ENCODE results near the gene F11. TPM values are rescaled to one million over a fixed set of nuclear protein-coding genes. Genes with fewer than 3 reads are reported as not detected.

F11 gene
- not detected for total RNA-seq
- not detected for polyA plus RNA-seq
- long read RNA-seq, donor 1 = 0 reads
- long read RNA-seq, donor 2 = 0 reads
- long read RNA-seq, donor 3 = 0 reads
- long read RNA-seq, donor 4 = 0 reads
- long read RNA-seq, donor 5 = 0 reads
- long read RNA-seq, donor 6 = 0 reads
- long read RNA-seq, donor 7 = 0 reads
- long read RNA-seq, donor 8 = 0 reads
- long read RNA-seq, donor 9 = 0 reads
- long read RNA-seq, donor 10 = 0 reads

DNA sequence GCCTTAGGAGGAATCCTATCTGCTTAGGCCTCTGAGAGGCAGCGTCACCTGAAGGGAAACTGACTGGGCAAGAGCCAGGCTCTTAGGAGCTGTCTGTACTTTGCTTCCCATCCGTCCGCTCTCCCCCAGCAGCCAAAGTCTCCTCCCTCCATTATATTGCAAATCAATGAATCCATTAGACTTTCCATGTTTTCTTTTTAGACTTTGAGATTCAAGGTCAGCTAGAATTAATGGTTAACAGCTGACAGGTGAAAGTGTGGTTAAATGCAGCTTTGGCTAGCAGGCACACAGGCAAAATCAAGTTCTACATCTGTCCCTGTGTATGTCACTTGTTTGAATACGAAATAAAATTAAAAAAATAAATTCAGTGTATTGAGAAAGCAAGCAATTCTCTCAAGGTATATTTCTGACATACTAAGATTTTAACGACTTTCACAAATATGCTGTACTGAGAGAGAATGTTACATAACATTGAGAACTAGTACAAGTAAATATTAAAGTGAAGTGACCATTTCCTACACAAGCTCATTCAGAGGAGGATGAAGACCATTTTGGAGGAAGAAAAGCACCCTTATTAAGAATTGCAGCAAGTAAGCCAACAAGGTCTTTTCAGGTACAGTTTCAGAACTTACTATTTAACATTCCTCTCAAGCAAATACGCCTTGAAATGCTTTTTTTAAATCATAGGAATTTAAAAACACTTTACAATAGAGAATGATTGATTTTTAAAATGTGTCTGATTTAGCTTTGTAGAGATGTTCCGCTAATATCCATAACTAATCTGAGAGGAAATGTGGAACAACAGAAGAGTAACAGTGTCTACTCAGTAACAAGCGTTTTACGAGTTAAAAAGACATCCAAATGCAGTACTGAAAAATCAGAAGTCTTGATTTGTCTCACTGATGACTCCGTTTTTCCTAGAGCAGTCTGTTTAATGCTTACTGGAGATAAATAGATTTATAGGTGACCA, at the start of gene F11:
TSS of gene F11 (plus strand) at position 507 of the 970 bp plus-strand sequence. CDS start 948 bp downstream, outside the sequence.
- no peak for DNase-seq (ENCODE audit: low read depth in 6 of 9, low spot score in 9 of 9)
- Histone ChIP-seq H3K4me1 (ENCODE audit: control insufficient read depth in 2 of 2, insufficient read depth in 2 of 2, low read length in 2 of 2) (no peaks in the 10 kb centered on the region), H3K4me3 (ENCODE audit: low read length in 2 of 2) (no peak within 1 kb of the TSS), H3K27ac (ENCODE audit: low read depth in 1 of 2, low read length in 1 of 2) (no peak within 1 kb of the TSS), H3K27me3 (ENCODE audit: control insufficient read depth in 2 of 2, insufficient read depth in 1 of 2, low read length in 1 of 2) (peaks cover 0 to 7% of the 10 kb centered on the region in 2 donors), H3K9me3 (ENCODE audit: control insufficient read depth in 2 of 2, insufficient read depth in 1 of 2, low read length in 1 of 2) (no peaks in the 10 kb centered on the region), H3K36me3 (ENCODE audit: control insufficient read depth in 2 of 2, insufficient read depth in 2 of 2, low read length in 1 of 2) (no peaks in the 10 kb centered on the region)
- WGBS = 67% methylated on average over 10 of the region's 10 CpGs

DNA sequence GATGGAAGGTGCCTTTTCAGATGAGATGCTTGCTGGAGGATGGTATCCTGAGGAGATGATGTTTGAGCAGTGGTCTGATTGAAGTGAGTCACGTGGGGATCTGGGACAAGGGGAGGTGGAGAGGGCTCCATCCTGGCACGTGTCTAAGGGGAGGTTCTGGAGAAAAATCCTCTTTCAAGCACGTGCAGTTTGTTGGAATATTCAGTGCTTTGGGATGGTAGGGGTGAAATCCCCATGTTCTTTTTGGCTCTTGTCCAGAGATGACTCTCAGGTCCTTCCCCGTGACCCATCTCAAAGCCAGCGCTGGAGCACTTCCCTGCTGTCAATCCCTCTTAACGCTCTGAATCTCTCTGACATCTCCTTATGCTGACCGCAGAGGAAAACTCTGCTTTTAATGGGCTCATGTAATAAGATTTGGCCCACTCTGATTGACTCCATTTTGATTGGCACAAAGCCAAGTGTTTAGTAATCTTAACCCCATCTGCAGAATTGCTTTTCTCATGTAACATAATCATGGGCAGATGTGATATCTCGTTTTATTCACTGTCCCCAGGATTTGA, 49.4 kb upstream of the F11 start:
- Histone ChIP-seq H3K27me3 (ENCODE audit: control insufficient read depth in 2 of 2, insufficient read depth in 1 of 2, low read length in 1 of 2) (no peaks in the 10 kb centered on the region), H3K36me3 (ENCODE audit: control insufficient read depth in 2 of 2, insufficient read depth in 2 of 2, low read length in 1 of 2) (no peaks in the 10 kb centered on the region), H3K4me1 (ENCODE audit: control insufficient read depth in 2 of 2, insufficient read depth in 2 of 2, low read length in 2 of 2) (no peaks in the 10 kb centered on the region), H3K9me3 (ENCODE audit: control insufficient read depth in 2 of 2, insufficient read depth in 1 of 2, low read length in 1 of 2) (no peaks in the 10 kb centered on the region), H3K27ac (ENCODE audit: low read depth in 1 of 2, low read length in 1 of 2) (no peak overlapping the region), H3K4me3 (ENCODE audit: low read length in 2 of 2) (no peak overlapping the region)
- WGBS = 82% methylated on average over 8 of the region's 8 CpGs
- DNase-seq (ENCODE audit: low read depth in 6 of 9, low spot score in 9 of 9) = peak in 1 of 9 donors; percentile 10

DNA sequence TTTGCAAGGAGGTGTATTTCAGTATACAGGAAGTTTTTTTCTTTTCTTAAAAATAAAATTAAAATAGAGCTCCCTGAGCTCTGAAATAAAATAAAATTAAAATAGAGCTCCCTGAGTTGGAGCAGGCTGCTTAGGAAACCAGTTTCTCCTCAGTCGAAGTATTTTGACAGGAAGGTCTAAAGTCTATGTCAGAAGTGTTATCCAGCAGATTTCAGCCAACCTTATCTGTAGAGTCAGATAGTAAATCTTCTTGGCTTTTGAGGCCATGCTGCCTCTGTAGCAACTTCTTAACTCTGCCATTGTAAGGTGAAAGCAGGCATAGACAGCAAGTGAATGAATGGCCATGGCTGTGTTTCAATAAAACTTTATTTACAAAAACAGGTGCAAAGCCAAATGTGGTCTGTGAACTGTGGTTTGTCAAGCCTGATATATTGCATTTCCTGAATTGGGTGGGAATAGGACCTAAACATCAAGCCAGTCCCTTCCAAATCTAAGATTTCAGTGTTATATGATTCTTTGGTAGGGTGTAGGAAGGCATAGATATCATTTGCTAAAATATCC, 48.2 kb upstream of the F11 start:
- H3K27me3 ChIP-seq (ENCODE audit: control insufficient read depth in 2 of 2, insufficient read depth in 1 of 2, low read length in 1 of 2) = no peaks in the 10 kb centered on the region
- H3K9me3 ChIP-seq (ENCODE audit: control insufficient read depth in 2 of 2, insufficient read depth in 1 of 2, low read length in 1 of 2) = no peaks in the 10 kb centered on the region
- H3K27ac ChIP-seq (ENCODE audit: low read depth in 1 of 2, low read length in 1 of 2) = no peak overlapping the region
- no peaks in the 10 kb centered on the region for H3K4me1 ChIP-seq (ENCODE audit: control insufficient read depth in 2 of 2, insufficient read depth in 2 of 2, low read length in 2 of 2)
- no peak overlapping the region for H3K4me3 ChIP-seq (ENCODE audit: low read length in 2 of 2)
- WGBS = 68% methylated on average over 1 of the region's 1 CpG
- H3K36me3 ChIP-seq (ENCODE audit: control insufficient read depth in 2 of 2, insufficient read depth in 2 of 2, low read length in 1 of 2) = no peaks in the 10 kb centered on the region
- DNase-seq (ENCODE audit: low read depth in 6 of 9, low spot score in 9 of 9) = no peak

DNA sequence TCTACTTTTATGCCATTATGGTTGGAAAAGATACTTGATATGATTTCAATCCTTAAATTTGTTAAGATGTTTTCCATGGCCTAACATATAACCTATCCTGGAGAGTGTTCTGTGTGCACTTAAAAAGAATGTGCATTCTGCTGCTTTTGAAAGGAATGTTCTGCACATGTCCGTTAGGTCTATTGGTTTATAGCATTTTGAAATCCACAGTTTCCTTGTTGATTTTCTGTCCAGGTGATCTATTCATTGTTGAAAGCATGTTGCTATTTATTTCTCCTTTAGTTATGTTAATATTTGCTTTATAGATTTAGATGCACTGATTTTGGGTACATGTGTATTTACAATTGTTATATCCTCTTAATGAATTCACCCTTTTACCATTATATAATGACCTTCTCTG, 44.4 kb upstream of the F11 start:
- DNase-seq (ENCODE audit: low read depth in 6 of 9, low spot score in 9 of 9) = no peak
- no peaks in the 10 kb centered on the region for H3K4me1 ChIP-seq (ENCODE audit: control insufficient read depth in 2 of 2, insufficient read depth in 2 of 2, low read length in 2 of 2)
- no peak overlapping the region for H3K27ac ChIP-seq (ENCODE audit: low read depth in 1 of 2, low read length in 1 of 2)
- peaks cover 1 to 7% of the 10 kb centered on the region in 2 donors for H3K9me3 ChIP-seq (ENCODE audit: control insufficient read depth in 2 of 2, insufficient read depth in 1 of 2, low read length in 1 of 2)
- 100% methylated on average over 1 of the region's 1 CpG for WGBS
- no peak overlapping the region for H3K4me3 ChIP-seq (ENCODE audit: low read length in 2 of 2)
- no peaks in the 10 kb centered on the region for H3K36me3 ChIP-seq (ENCODE audit: control insufficient read depth in 2 of 2, insufficient read depth in 2 of 2, low read length in 1 of 2)
- H3K27me3 ChIP-seq (ENCODE audit: control insufficient read depth in 2 of 2, insufficient read depth in 1 of 2, low read length in 1 of 2) = no peaks in the 10 kb centered on the region

DNA sequence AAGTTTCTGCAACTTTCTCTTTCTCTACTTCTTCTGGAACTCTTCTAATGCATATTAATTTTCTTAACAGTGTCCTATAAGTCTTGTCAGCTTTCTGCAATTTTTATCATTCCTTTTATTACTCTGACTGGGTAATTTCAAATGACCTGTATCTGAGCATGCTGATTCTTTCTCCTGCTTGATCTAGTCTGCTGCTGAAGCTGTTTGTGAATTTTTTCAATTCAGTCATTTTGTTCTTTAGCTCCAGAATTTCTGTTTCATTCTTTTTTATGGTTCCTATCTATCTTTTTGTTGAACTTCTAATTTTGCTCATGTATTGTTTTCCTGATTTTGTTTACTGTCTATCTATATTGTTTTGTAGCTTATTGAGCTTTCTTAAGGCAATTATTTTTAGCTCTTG, 40.1 kb upstream of the F11 start:
- Histone ChIP-seq H3K9me3 (ENCODE audit: control insufficient read depth in 2 of 2, insufficient read depth in 1 of 2, low read length in 1 of 2) (peaks cover 1 to 9% of the 10 kb centered on the region in 2 donors), H3K27ac (ENCODE audit: low read depth in 1 of 2, low read length in 1 of 2) (no peak overlapping the region), H3K4me1 (ENCODE audit: control insufficient read depth in 2 of 2, insufficient read depth in 2 of 2, low read length in 2 of 2) (no peaks in the 10 kb centered on the region), H3K4me3 (ENCODE audit: low read length in 2 of 2) (no peak overlapping the region), H3K27me3 (ENCODE audit: control insufficient read depth in 2 of 2, insufficient read depth in 1 of 2, low read length in 1 of 2) (no peaks in the 10 kb centered on the region), H3K36me3 (ENCODE audit: control insufficient read depth in 2 of 2, insufficient read depth in 2 of 2, low read length in 1 of 2) (no peaks in the 10 kb centered on the region)
- DNase-seq (ENCODE audit: low read depth in 6 of 9, low spot score in 9 of 9) = no peak

DNA sequence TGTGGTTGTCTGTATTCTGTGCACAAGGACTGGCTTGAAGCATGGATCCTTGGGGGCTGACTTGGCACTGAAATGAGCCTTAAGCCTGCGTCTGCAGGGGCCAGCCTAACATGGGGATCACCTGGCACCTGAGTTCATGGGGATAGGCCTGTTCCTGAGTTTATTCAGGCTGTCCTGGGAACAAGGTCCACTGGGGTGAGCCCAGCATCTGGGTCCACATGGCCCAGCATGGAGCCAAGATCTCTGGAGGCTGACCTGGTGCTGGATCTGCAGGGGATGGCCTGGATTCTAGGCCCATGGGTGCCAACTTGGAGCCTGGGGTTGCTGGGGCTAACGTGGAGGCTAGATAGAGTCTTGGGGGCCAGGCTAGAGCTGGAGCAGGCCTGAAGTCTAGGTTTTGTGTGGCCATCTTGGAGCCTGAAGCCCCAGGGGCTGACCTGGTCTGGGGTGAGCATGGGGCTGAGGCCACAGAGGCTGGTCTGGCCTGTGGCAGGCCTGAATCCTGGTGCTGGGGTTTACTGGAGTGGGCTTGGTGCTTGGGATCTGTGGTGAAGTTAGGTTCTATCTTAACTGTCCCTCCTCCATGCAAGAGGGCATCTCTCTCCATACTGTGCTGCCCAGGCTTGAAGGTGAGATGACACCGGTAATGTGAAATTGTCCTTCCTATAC, 39.3 kb upstream of the F11 start:
- no peak for DNase-seq (ENCODE audit: low read depth in 6 of 9, low spot score in 9 of 9)
- Histone ChIP-seq H3K9me3 (ENCODE audit: control insufficient read depth in 2 of 2, insufficient read depth in 1 of 2, low read length in 1 of 2) (peaks cover 1 to 9% of the 10 kb centered on the region in 2 donors), H3K36me3 (ENCODE audit: control insufficient read depth in 2 of 2, insufficient read depth in 2 of 2, low read length in 1 of 2) (no peaks in the 10 kb centered on the region), H3K27me3 (ENCODE audit: control insufficient read depth in 2 of 2, insufficient read depth in 1 of 2, low read length in 1 of 2) (no peaks in the 10 kb centered on the region), H3K4me1 (ENCODE audit: control insufficient read depth in 2 of 2, insufficient read depth in 2 of 2, low read length in 2 of 2) (no peaks in the 10 kb centered on the region), H3K27ac (ENCODE audit: low read depth in 1 of 2, low read length in 1 of 2) (no peak overlapping the region), H3K4me3 (ENCODE audit: low read length in 2 of 2) (no peak overlapping the region)
- 93% methylated on average over 3 of the region's 3 CpGs for WGBS

DNA sequence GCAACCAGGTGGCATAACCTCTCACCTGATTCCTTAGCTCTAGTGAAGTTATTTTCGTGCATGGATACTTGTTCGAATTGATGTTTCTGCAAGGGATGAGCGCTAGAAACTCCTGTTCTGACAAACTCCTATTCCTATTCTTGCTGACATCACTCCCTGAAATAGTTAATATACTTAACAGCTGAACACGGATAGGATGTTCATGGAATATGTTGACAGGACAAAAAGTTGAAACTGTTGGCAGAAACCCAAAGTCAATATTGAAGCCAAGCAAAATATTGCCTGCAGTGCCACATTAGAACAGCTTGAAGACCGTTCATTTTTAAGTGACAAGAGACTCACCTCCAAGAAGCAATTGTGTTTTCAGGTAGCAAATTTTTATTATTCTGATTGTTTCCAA, 38.8 kb upstream of the F11 start, which contains the start of gene KLKB1:
TSS of gene KLKB1 (plus strand) at position 287 of the 400 bp plus-strand sequence. CDS start 689 bp downstream, outside the sequence.
- H3K4me1 ChIP-seq (ENCODE audit: control insufficient read depth in 2 of 2, insufficient read depth in 2 of 2, low read length in 2 of 2) = no peaks in the 10 kb centered on the region
- H3K4me3 ChIP-seq (ENCODE audit: low read length in 2 of 2) = no peak within 1 kb of the TSS
- H3K27ac ChIP-seq (ENCODE audit: low read depth in 1 of 2, low read length in 1 of 2) = no peak within 1 kb of the TSS
- peaks cover 1 to 9% of the 10 kb centered on the region in 2 donors for H3K9me3 ChIP-seq (ENCODE audit: control insufficient read depth in 2 of 2, insufficient read depth in 1 of 2, low read length in 1 of 2)
- no peaks in the 10 kb centered on the region for H3K27me3 ChIP-seq (ENCODE audit: control insufficient read depth in 2 of 2, insufficient read depth in 1 of 2, low read length in 1 of 2)
- WGBS = 90% methylated on average over 5 of the region's 5 CpGs
- no peaks in the 10 kb centered on the region for H3K36me3 ChIP-seq (ENCODE audit: control insufficient read depth in 2 of 2, insufficient read depth in 2 of 2, low read length in 1 of 2)
- no peak for DNase-seq (ENCODE audit: low read depth in 6 of 9, low spot score in 9 of 9)

DNA sequence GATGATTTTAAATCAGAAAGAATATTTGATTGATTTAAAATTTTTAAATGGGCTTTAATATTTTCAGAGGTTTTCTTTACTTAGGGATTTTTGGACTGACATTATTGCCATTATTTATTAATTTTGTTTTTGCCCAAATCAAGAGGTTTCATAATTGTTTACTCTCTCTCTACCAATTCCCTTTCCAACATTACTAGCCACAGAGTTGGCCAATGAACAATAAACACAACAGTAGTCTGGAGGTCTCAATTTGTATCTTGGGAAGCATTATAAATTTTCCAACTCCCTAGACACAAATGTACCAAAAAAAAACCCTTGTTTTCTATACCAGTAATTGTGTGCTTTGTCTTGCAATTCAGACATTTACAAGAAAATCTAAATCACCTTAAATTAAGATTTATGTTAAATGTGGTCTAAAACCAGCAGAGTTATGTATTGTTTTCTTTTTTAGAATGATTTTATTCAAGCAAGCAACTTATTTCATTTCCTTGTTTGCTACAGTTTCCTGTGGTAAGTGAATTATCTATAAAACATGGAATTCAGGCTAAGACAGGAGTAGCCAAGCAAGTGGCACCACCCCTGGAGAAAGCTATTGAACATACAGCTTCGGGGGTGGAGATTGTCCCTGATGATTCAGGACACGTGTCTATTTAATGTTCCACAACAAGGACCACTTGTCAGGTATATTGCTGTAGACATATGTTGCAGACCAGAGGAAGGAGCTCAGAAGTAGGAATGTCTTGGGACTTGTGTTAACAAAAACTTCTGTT, 38.1 kb upstream of the F11 start:
- Histone ChIP-seq H3K4me3 (ENCODE audit: low read length in 2 of 2) (no peak overlapping the region), H3K36me3 (ENCODE audit: control insufficient read depth in 2 of 2, insufficient read depth in 2 of 2, low read length in 1 of 2) (no peaks in the 10 kb centered on the region), H3K27me3 (ENCODE audit: control insufficient read depth in 2 of 2, insufficient read depth in 1 of 2, low read length in 1 of 2) (no peaks in the 10 kb centered on the region), H3K27ac (ENCODE audit: low read depth in 1 of 2, low read length in 1 of 2) (no peak overlapping the region), H3K4me1 (ENCODE audit: control insufficient read depth in 2 of 2, insufficient read depth in 2 of 2, low read length in 2 of 2) (no peaks in the 10 kb centered on the region), H3K9me3 (ENCODE audit: control insufficient read depth in 2 of 2, insufficient read depth in 1 of 2, low read length in 1 of 2) (peaks cover 1 to 9% of the 10 kb centered on the region in 2 donors)
- 64% methylated on average over 2 of the region's 2 CpGs for WGBS
- no peak for DNase-seq (ENCODE audit: low read depth in 6 of 9, low spot score in 9 of 9)

Measured in thymus (tissue), 14 donors.